SK-N-SH (cell line): ENCODE measurements around the gene SATB1. TPM values are rescaled to one million over a fixed set of nuclear protein-coding genes. Genes with fewer than 3 reads are reported as not detected.

Source experiments
- CTCF ChIA-PET: fragments of 300-600, 350-600 bp; formaldehyde crosslinking; extraction: SDS; loops from one replicate; lab custom pipeline; 2021; lab: Yijun Ruan, JAX
- POLR2A ChIA-PET: fragments of 350-600 bp; sonication (Branson Sonifier 250); formaldehyde crosslinking; extraction: SDS; loops from one replicate; lab custom pipeline; 2020; ENCODE audit warnings: antibody characterized with exemption, inconsistent platforms; lab: Yijun Ruan, JAX
- DNase-seq: peaks from one replicate; pipeline ENCODE4 v3.0.0; 2012
- H2AFZ ChIP-seq: fragments of 200-600 bp; sonication (generic); 2 replicates; pipeline ENCODE4 v1.8.1; 2016; ENCODE audit warnings: antibody characterized with exemption, mild to moderate bottlenecking, low read depth
- H3F3A ChIP-seq: fragments of 200-600 bp; sonication (generic); replicated peaks from 2 replicates; pipeline ENCODE3; 2016; ENCODE audit warnings: antibody characterized with exemption, mild to moderate bottlenecking; ENCODE audit not compliant: insufficient read depth
- H3K27ac ChIP-seq, 2 experiments: fragments of 200-500 bp in 1 of 2; fragments of 200-600 bp in 1 of 2; sonication (Bioruptor generic) in 1 of 2; sonication (generic), shearing (Covaris generic) in 1 of 2; 2 replicates each; pipeline versions ENCODE4 v1.5.1 to v1.6.1; 2014 to 2016; ENCODE audit warnings: low read depth in 2 of 2, inconsistent platforms in 1 of 2, low read length in 1 of 2, mild to moderate bottlenecking in 1 of 2, mixed read lengths in 1 of 2
- H3K27me3 ChIP-seq: fragments of 200-600 bp; sonication (generic), shearing (Covaris generic); 2 replicates; pipeline ENCODE4 v1.6.1; 2016; ENCODE audit warnings: mixed run types; ENCODE audit not compliant: insufficient read depth
- H3K36me3 ChIP-seq, 2 experiments: fragments of 200-500 bp in 1 of 2; fragments of 200-600 bp in 1 of 2; sonication (Bioruptor generic) in 1 of 2; sonication (generic) in 1 of 2; replicated peaks in 1 of 2; 2 replicates each; pipeline versions ENCODE3 to v1.5.1; 2014 to 2016; ENCODE audit warnings: low read length in 1 of 2, mild to moderate bottlenecking in 1 of 2; ENCODE audit not compliant: insufficient read depth in 2 of 2, control insufficient read depth in 1 of 2
- H3K4me1 ChIP-seq, 2 experiments: fragments of 200-500 bp in 1 of 2; fragments of 200-600 bp in 1 of 2; sonication (Bioruptor generic) in 1 of 2; sonication (generic), shearing (Covaris generic) in 1 of 2; 2 replicates each; pipeline versions ENCODE4 v1.5.1 to v1.6.1; 2014 to 2016; ENCODE audit warnings: low read depth in 1 of 2, low read length in 1 of 2, mixed run types in 1 of 2; ENCODE audit not compliant: insufficient read depth in 2 of 2, control insufficient read depth in 1 of 2
- H3K4me2 ChIP-seq: fragments of 200-600 bp; sonication (generic), shearing (Covaris generic); 2 replicates; pipeline ENCODE4 v1.6.1; 2017; ENCODE audit warnings: mixed run types
- H3K4me3 ChIP-seq, 2 experiments: fragments of 200-500 bp in 1 of 2; fragments of 200-600 bp in 1 of 2; sonication (Bioruptor generic) in 1 of 2; sonication (generic), shearing (Covaris generic) in 1 of 2; 2 replicates each; pipeline versions ENCODE4 v1.5.1 to v1.8.1; 2014 to 2016; ENCODE audit warnings: low read depth in 2 of 2, inconsistent platforms in 1 of 2, low read length in 1 of 2, mild to moderate bottlenecking in 1 of 2, mixed read lengths in 1 of 2, moderate library complexity in 1 of 2
- H3K79me2 ChIP-seq: fragments of 200-600 bp; sonication (generic); 2 replicates; pipeline ENCODE4 v1.8.1; 2017; ENCODE audit warnings: mild to moderate bottlenecking; ENCODE audit not compliant: insufficient read depth
- H3K9ac ChIP-seq: fragments of 200-600 bp; sonication (generic); 2 replicates; pipeline ENCODE4 v1.6.1; 2017; ENCODE audit warnings: mixed run types
- H3K9me2 ChIP-seq: fragments of 200-600 bp; sonication (generic); 2 replicates; pipeline ENCODE4 v1.6.1; 2017; ENCODE audit warnings: mixed run types
- H3K9me3 ChIP-seq: fragments of 200-600 bp; sonication (generic); 2 replicates; pipeline ENCODE4 v1.6.1; 2017; ENCODE audit warnings: mixed run types, mild to moderate bottlenecking, moderate library complexity
- H4K20me1 ChIP-seq: fragments of 200-600 bp; sonication (generic); 2 replicates; pipeline ENCODE4 v1.6.1; 2017; ENCODE audit warnings: mild to moderate bottlenecking, mixed run types; ENCODE audit not compliant: insufficient read depth
- ELF1 ChIP-seq: IDR thresholded peaks from 2 replicates; pipeline ENCODE4 v1.4.0; 2012
- EP300 ChIP-seq, 2 experiments: IDR thresholded peaks; 2 replicates each; pipeline versions ENCODE4 v1.4.0 to v1.6.1; 2012; ENCODE audit warnings: borderline replicate concordance in 1 of 2, low read depth in 1 of 2, low read length in 1 of 2
- EZH2phosphoT487 ChIP-seq: fragments of 200-600 bp; sonication (generic); IDR thresholded peaks from 2 replicates; pipeline ENCODE4 v1.6.1; 2017; ENCODE audit warnings: low read depth, mixed run types, mild to moderate bottlenecking, antibody characterized with exemption, moderate library complexity, borderline replicate concordance
- FOXM1 ChIP-seq: IDR thresholded peaks from 2 replicates; pipeline ENCODE4 v1.4.0; 2012; ENCODE audit warnings: low read depth, mild to moderate bottlenecking
- MAX ChIP-seq: IDR thresholded peaks from 2 replicates; pipeline ENCODE4 v1.4.0; 2012; ENCODE audit warnings: low read depth
- MEF2A ChIP-seq: IDR thresholded peaks from 2 replicates; pipeline ENCODE4 v1.4.0; 2012; ENCODE audit warnings: low read depth, borderline replicate concordance
- MXI1 ChIP-seq: IDR thresholded peaks from 2 replicates; pipeline ENCODE4 v1.6.1; 2012; ENCODE audit warnings: mild to moderate bottlenecking, low read depth, low read length, improper control_type of control experiment
- NRF1 ChIP-seq: IDR thresholded peaks from 2 replicates; pipeline ENCODE4 v1.6.1; 2012; ENCODE audit warnings: low read depth, mild to moderate bottlenecking, low read length
- POLR2AphosphoS5 ChIP-seq: IDR thresholded peaks from 2 replicates; pipeline ENCODE4 v1.6.1; 2012; ENCODE audit warnings: low read depth, low read length
- SIN3A ChIP-seq: IDR thresholded peaks from 2 replicates; pipeline ENCODE4 v1.6.1; 2012; ENCODE audit warnings: low read depth, mild to moderate bottlenecking, low read length, moderate library complexity, borderline replicate concordance
- TEAD4 ChIP-seq: IDR thresholded peaks from 2 replicates; pipeline ENCODE4 v1.4.0; 2012; ENCODE audit warnings: mild to moderate bottlenecking, borderline replicate concordance; ENCODE audit not compliant: insufficient read depth
- USF1 ChIP-seq: IDR thresholded peaks from 2 replicates; pipeline ENCODE4 v1.4.0; 2012; ENCODE audit warnings: low read depth, borderline replicate concordance
- USF2 ChIP-seq: fragments of 150-350 bp; IDR thresholded peaks from 2 replicates; pipeline ENCODE4 v1.6.1; 2017; ENCODE audit warnings: antibody characterized with exemption, low read length, low read depth, borderline replicate concordance
- WGBS: methylation state at CpG from one replicate; pipeline ENCODE4 v1.1.6; 2017; ENCODE audit warnings: low lambda C conversion rate; 5-methylcytosine and 5-hydroxymethylcytosine counted together
- polyA plus RNA-seq, 3 experiments: library from polyadenylated mRNA; depleted of rRNA; stranded (reverse); fragments of >200 nt; gene quantifications; 2 replicates each; pipeline ENCODE4 v1.2.3, GENCODE V29; 2012

The SATB1 gene
- polyA plus RNA-seq, 1 of the 3 experiments (the other 2 are of a cell fraction) = 8.5 TPM

GRCh38 chr3:18409266-18409665 is 15.9 kb downstream of the SATB1 start:
- POLR2A ChIA-PET = no interaction called here

GRCh38 chr3:18405141-18405540 is 20.0 kb downstream of the SATB1 start:
- ChIA-PET POLR2A (no interaction called here), CTCF (interaction anchor here (1.0 kb wide), 1 partner anchor 15 kb away, joined by 3 read pairs; no protein-coding TSS in a partner anchor)
- DNase-seq = no peak
- Histone ChIP-seq H3F3A (no peaks in the 10 kb centered on the region), H3K27ac (no peak overlapping the region), H3K4me2 (no peak overlapping the region), H3K36me3 (peaks cover 2 to 6% of the 10 kb centered on the region in 2 experiments), H3K4me3 (no peak overlapping the region), H3K9me2 (no peaks in the 10 kb centered on the region), H3K27me3 (no peaks in the 10 kb centered on the region), H2AFZ (no peak overlapping the region), H3K79me2 (no peaks in the 10 kb centered on the region), H3K4me1 (peaks cover 0 to 2% of the 10 kb centered on the region in 2 experiments; a peak in 2 of 4 replicates), H3K9me3 (no peaks in the 10 kb centered on the region), H4K20me1 (no peaks in the 10 kb centered on the region), H3K9ac (no peak overlapping the region)
- TF ChIP-seq MXI1 = no peak
- TF ChIP-seq MEF2A = no peak
- TF ChIP-seq POLR2AphosphoS5 = no peak
- TF ChIP-seq USF1 = no peak
- TF ChIP-seq FOXM1 = no peak
- TF ChIP-seq MAX = no peak
- TF ChIP-seq EP300 (IDR thresholded peaks at IDR 0.05; ENCODE audit: borderline replicate concordance in 1 of 2, low read depth in 1 of 2, low read length in 1 of 2) = no peak
- WGBS = 55% methylated on average over 3 of the region's 3 CpGs

More at GRCh38 chr3:18409266-18409665, 15.9 kb downstream of the SATB1 start:
- Histone ChIP-seq H3K9ac (no peak overlapping the region), H2AFZ (no peak overlapping the region), H3K79me2 (no peaks in the 10 kb centered on the region), H3K4me2 (no peak overlapping the region), H3K36me3 (peaks cover 6 to 11% of the 10 kb centered on the region in 2 experiments), H3K27me3 (no peaks in the 10 kb centered on the region), H3K9me2 (no peaks in the 10 kb centered on the region), H3K9me3 (no peaks in the 10 kb centered on the region), H3K4me1 (no peaks in the 10 kb centered on the region; a peak in 2 of 4 replicates), H3K4me3 (no peak overlapping the region), H3F3A (no peaks in the 10 kb centered on the region), H3K27ac (no peak overlapping the region), H4K20me1 (no peaks in the 10 kb centered on the region)
- CTCF ChIA-PET = interaction anchor here (1.4 kb wide), 1 partner anchor 11 kb away, joined by 4 read pairs; no protein-coding TSS in a partner anchor
- DNase-seq = no peak
- 77% methylated on average over 2 of the region's 2 CpGs for WGBS
- TF ChIP-seq USF2 = no peak

- Histone ChIP-seq H3K4me1 (peaks cover 0 to 2% of the 10 kb centered on the region in 2 experiments; a peak in 2 of 4 replicates), H4K20me1 (no peaks in the 10 kb centered on the region), H3F3A (no peaks in the 10 kb centered on the region), H2AFZ (no peak overlapping the region), H3K79me2 (no peaks in the 10 kb centered on the region), H3K9me2 (no peaks in the 10 kb centered on the region), H3K27ac (no peak overlapping the region), H3K27me3 (no peaks in the 10 kb centered on the region)
- CTCF ChIA-PET = no interaction called here
- no peak for DNase-seq
- TF ChIP-seq EP300 (IDR thresholded peaks at IDR 0.05; ENCODE audit: borderline replicate concordance in 1 of 2, low read depth in 1 of 2, low read length in 1 of 2) (no peak), TEAD4 (no peak), ELF1 (no peak), NRF1 (no peak), EZH2phosphoT487 (no peak), SIN3A (no peak)
- TF ChIP-seq, all 33 proteins: peak for 0
- Histone ChIP-seq H3K36me3 (peaks cover 2 to 6% of the 10 kb centered on the region in 2 experiments), H3K9ac (no peak overlapping the region), H3K4me2 (no peak overlapping the region), H3K4me3 (no peak overlapping the region), H3K9me3 (no peaks in the 10 kb centered on the region)
- WGBS = 79% methylated on average over 2 of the region's 2 CpGs
- POLR2A ChIA-PET = no interaction called here
These were observed 22.1 kb downstream of the SATB1 start for GRCh38 chr3:18403061-18403460.
